K562 (cell line): Measurements from ENCODE around the gene PANX1. TPM values are rescaled to one million over a fixed set of nuclear protein-coding genes. Genes with fewer than 3 reads are reported as not detected.

Source experiments
- BDP1 ChIP-seq: IDR thresholded peaks from 3 replicates; pipeline ENCODE4 v1.6.1; 2011; ENCODE audit not compliant: insufficient read length, insufficient read depth
- CGGBP1 ChIP-seq: fragments of 250-450 bp; sonication (Bioruptor Pico); IDR thresholded peaks from 2 replicates; pipeline ENCODE4 v1.9.0; 2021; ENCODE audit warnings: mild to moderate bottlenecking
- GTF2B ChIP-seq: IDR thresholded peaks from 2 replicates; pipeline ENCODE4 v1.6.1; 2011; ENCODE audit not compliant: insufficient read length; ENCODE audit errors: extremely low read depth
- IFI16 ChIP-seq: fragments of 250-450 bp; sonication (Bioruptor Pico); IDR thresholded peaks from 2 replicates; pipeline ENCODE4 v2.1.2; 2022; ENCODE audit warnings: mild to moderate bottlenecking, inconsistent platforms
- RREB1 ChIP-seq: fragments of 250-450 bp; sonication (Bioruptor Pico); IDR thresholded peaks from 2 replicates; pipeline ENCODE4 v1.4.0; 2020
- SP2 ChIP-seq: IDR thresholded peaks from 2 replicates; pipeline ENCODE4 v1.6.1; 2011; ENCODE audit warnings: mild to moderate bottlenecking, low read depth, low read length, moderate library complexity; ENCODE audit not compliant: poor library complexity, severe bottlenecking; ENCODE audit errors: extremely low read depth
- ZC3H8 ChIP-seq: fragments of 450-650 bp; IDR thresholded peaks from 2 replicates; pipeline ENCODE4 v1.6.1; 2017
- ZNF184 ChIP-seq: sonication (generic); formaldehyde crosslinking; IDR thresholded peaks from 2 replicates; pipeline ENCODE4 v1.5.0; 2020; ENCODE audit warnings: missing genetic modification reagents
- ZNF717 ChIP-seq: fragments of 250-450 bp; sonication (Bioruptor Pico); IDR thresholded peaks from 2 replicates; pipeline ENCODE4 v1.5.0; 2021
- polyA plus RNA-seq, 8 experiments: library from polyadenylated mRNA; depleted of rRNA in 4 of 8; stranded (reverse) in 5 of 8; unstranded in 3 of 8; fragments of >200 nt; fragmentation: Nextera tagmentation in 2 of 8; fragmentation: Illumina TruSeq in 1 of 8; extraction: Ambion mirVana in 2 of 8; extraction: Trizol in 1 of 8; gene quantifications; 2 replicates each; pipeline versions ENCODE4 v1.2.1 to v1.2.3, GENCODE V29; 2011 to 2014; ENCODE audit warnings: inconsistent platforms in 1 of 8, missing spikeins in 1 of 8
- total RNA-seq, 7 experiments: library from RNA; depleted of rRNA in 6 of 7; stranded (reverse); fragments of >200 nt in 6 of 7; fragmentation: Illumina TruSeq in 2 of 7; extraction: Trizol in 2 of 7; gene quantifications; 2 replicates each; pipeline versions ENCODE4 v1.2.1 to v1.2.3, GENCODE V29; 2011 to 2021; ENCODE audit warnings: low replicate concordance in 1 of 7
- TF ChIP-seq, protein P1 (sequence below): fragments of 450-650 bp; formaldehyde crosslinking; IDR thresholded peaks from 2 replicates; pipeline ENCODE4 v1.4.0; 2020; ENCODE audit warnings: mild to moderate bottlenecking, moderate library complexity
- TF ChIP-seq, protein P2 (sequence below): conservative IDR thresholded peaks from 2 replicates; pipeline ENCODE4 v1.6.1; 2011; ENCODE audit warnings: low read depth, mild to moderate bottlenecking, low read length; ENCODE audit not compliant: control insufficient read depth

The PANX1 gene
- total and polyA plus RNA-seq, 9 of the 15 experiments (the other 6 are each of a cell fraction or from before 2014, with no cell fraction given), result 1.9 to 14.8 (median 10.1) TPM

GRCh38 chr11:94103471-94103870 lies 25.2 kb upstream of the PANX1 start (continued):
- TF ChIP-seq, protein P1, sequence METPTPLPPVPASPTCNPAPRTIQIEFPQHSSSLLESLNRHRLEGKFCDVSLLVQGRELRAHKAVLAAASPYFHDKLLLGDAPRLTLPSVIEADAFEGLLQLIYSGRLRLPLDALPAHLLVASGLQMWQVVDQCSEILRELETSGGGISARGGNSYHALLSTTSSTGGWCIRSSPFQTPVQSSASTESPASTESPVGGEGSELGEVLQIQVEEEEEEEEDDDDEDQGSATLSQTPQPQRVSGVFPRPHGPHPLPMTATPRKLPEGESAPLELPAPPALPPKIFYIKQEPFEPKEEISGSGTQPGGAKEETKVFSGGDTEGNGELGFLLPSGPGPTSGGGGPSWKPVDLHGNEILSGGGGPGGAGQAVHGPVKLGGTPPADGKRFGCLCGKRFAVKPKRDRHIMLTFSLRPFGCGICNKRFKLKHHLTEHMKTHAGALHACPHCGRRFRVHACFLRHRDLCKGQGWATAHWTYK (CRISPR knock-in tag), result no peak
- TF ChIP-seq ZNF184 (CRISPR knock-in tag) (no peak), BDP1 (no peak), SP2 (no peak), GTF2B (no peak), ZC3H8 (no peak), CGGBP1 (CRISPR knock-in tag) (no peak), ZNF717 (CRISPR knock-in tag) (no peak), IFI16 (CRISPR knock-in tag) (no peak), RREB1 (no peak)
- TF ChIP-seq, protein P2, sequence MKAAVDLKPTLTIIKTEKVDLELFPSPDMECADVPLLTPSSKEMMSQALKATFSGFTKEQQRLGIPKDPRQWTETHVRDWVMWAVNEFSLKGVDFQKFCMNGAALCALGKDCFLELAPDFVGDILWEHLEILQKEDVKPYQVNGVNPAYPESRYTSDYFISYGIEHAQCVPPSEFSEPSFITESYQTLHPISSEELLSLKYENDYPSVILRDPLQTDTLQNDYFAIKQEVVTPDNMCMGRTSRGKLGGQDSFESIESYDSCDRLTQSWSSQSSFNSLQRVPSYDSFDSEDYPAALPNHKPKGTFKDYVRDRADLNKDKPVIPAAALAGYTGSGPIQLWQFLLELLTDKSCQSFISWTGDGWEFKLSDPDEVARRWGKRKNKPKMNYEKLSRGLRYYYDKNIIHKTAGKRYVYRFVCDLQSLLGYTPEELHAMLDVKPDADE, result no peak
